ENCODE results near the gene OR4K2. TPM values are rescaled to one million over a fixed set of nuclear protein-coding genes. Genes with fewer than 3 reads are reported as not detected.
"Not testable (repeated sequence)": the region's sequence is repeated elsewhere in the genome, so short reads cannot be mapped to it uniquely, and the experiment has no call there.

OR4K2 gene
- not detected in 2 replicates for total RNA-seq

- Mint-ChIP-seq H3K27ac (no peak within 1 kb of the TSS), H3K9me3 (no peaks in the 10 kb centered on the region), H3K36me3 (ENCODE audit: low read depth) (no peaks in the 10 kb centered on the region), H3K4me3 (ENCODE audit: low read depth) (no peak within 1 kb of the TSS), H3K27me3 (ENCODE audit: low read depth) (no peaks in the 10 kb centered on the region), H3K4me1 (ENCODE audit: low read depth) (no peaks in the 10 kb centered on the region)
- DNase-seq (ENCODE audit: low spot score) = no peak
- intact Hi-C loops (cut with micrococcal nuclease) = no loop called here
Measured at GRCh38 chr14:19874842-19875241, at the start of gene OR4K2. TSS of gene OR4K2 (plus strand) at chr14:19875142. CDS start at chr14:19876268, 1,126 bp downstream.

- H3K4me1 Mint-ChIP-seq (ENCODE audit: low read depth); DNase-seq (ENCODE audit: low spot score); H3K27me3 Mint-ChIP-seq (ENCODE audit: low read depth); H3K4me3 Mint-ChIP-seq (ENCODE audit: low read depth); intact Hi-C loops (cut with micrococcal nuclease); H3K36me3 Mint-ChIP-seq (ENCODE audit: low read depth); H3K27ac Mint-ChIP-seq; H3K9me3 Mint-ChIP-seq: not testable (repeated sequence)
Measured at GRCh38 chr14:19827626-19828244, 47.2 kb upstream of the OR4K2 start.

GRCh38 chr14:19828314-19828713, 46.6 kb upstream of the OR4K2 start:
- H3K36me3 Mint-ChIP-seq (ENCODE audit: low read depth) = no peaks in the 10 kb centered on the region
- H3K4me1 Mint-ChIP-seq (ENCODE audit: low read depth) = no peaks in the 10 kb centered on the region
- H3K27ac Mint-ChIP-seq = no peak overlapping the region
- DNase-seq (ENCODE audit: low spot score) = no peak
- H3K4me3 Mint-ChIP-seq (ENCODE audit: low read depth) = no peak overlapping the region
- H3K9me3 Mint-ChIP-seq = peaks cover under 1% of the 10 kb centered on the region
- no peaks in the 10 kb centered on the region for H3K27me3 Mint-ChIP-seq (ENCODE audit: low read depth)
- intact Hi-C loops (cut with micrococcal nuclease) = no loop called here

- DNase-seq (ENCODE audit: low spot score); H3K27me3 Mint-ChIP-seq (ENCODE audit: low read depth); H3K27ac Mint-ChIP-seq; intact Hi-C loops (cut with micrococcal nuclease); H3K4me1 Mint-ChIP-seq (ENCODE audit: low read depth); H3K36me3 Mint-ChIP-seq (ENCODE audit: low read depth); H3K4me3 Mint-ChIP-seq (ENCODE audit: low read depth); H3K9me3 Mint-ChIP-seq: not testable (repeated sequence)
Measured at GRCh38 chr14:19834203-19834848, 40.6 kb upstream of the OR4K2 start.

GRCh38 chr14:19838433-19838832, 36.5 kb upstream of the OR4K2 start:
- H3K4me1 Mint-ChIP-seq (ENCODE audit: low read depth) = no peaks in the 10 kb centered on the region
- no peaks in the 10 kb centered on the region for H3K27me3 Mint-ChIP-seq (ENCODE audit: low read depth)
- H3K4me3 Mint-ChIP-seq (ENCODE audit: low read depth) = no peak overlapping the region
- H3K36me3 Mint-ChIP-seq (ENCODE audit: low read depth) = no peaks in the 10 kb centered on the region
- no peak for DNase-seq (ENCODE audit: low spot score)
- intact Hi-C loops (cut with micrococcal nuclease) = no loop called here
- H3K27ac Mint-ChIP-seq = no peak overlapping the region
- H3K9me3 Mint-ChIP-seq = peaks cover 10% of the 10 kb centered on the region

GRCh38 chr14:19851365-19851764, 23.6 kb upstream of the OR4K2 start:
- Mint-ChIP-seq H3K9me3 (peaks cover 15% of the 10 kb centered on the region), H3K4me1 (ENCODE audit: low read depth) (no peaks in the 10 kb centered on the region), H3K27me3 (ENCODE audit: low read depth) (no peaks in the 10 kb centered on the region), H3K4me3 (ENCODE audit: low read depth) (no peak overlapping the region), H3K27ac (no peak overlapping the region), H3K36me3 (ENCODE audit: low read depth) (no peaks in the 10 kb centered on the region)
- intact Hi-C loops (cut with micrococcal nuclease) = no loop called here
- no peak for DNase-seq (ENCODE audit: low spot score)

- H3K27me3 Mint-ChIP-seq (ENCODE audit: low read depth); H3K4me3 Mint-ChIP-seq (ENCODE audit: low read depth); H3K4me1 Mint-ChIP-seq (ENCODE audit: low read depth); intact Hi-C loops (cut with micrococcal nuclease); H3K9me3 Mint-ChIP-seq; H3K27ac Mint-ChIP-seq; H3K36me3 Mint-ChIP-seq (ENCODE audit: low read depth); DNase-seq (ENCODE audit: low spot score): not testable (repeated sequence)
Measured at GRCh38 chr14:19866061-19866669, 8.8 kb upstream of the OR4K2 start.

GRCh38 chr14:19873178-19873577, 1.8 kb upstream of the OR4K2 start:
- no peak overlapping the region for H3K27ac Mint-ChIP-seq
- H3K9me3 Mint-ChIP-seq = no peaks in the 10 kb centered on the region
- H3K4me3 Mint-ChIP-seq (ENCODE audit: low read depth) = no peak overlapping the region
- H3K36me3 Mint-ChIP-seq (ENCODE audit: low read depth) = no peaks in the 10 kb centered on the region
- no peaks in the 10 kb centered on the region for H3K4me1 Mint-ChIP-seq (ENCODE audit: low read depth)
- intact Hi-C loops (cut with micrococcal nuclease) = no loop called here
- no peak for DNase-seq (ENCODE audit: low spot score)
- no peaks in the 10 kb centered on the region for H3K27me3 Mint-ChIP-seq (ENCODE audit: low read depth)

GRCh38 chr14:19878029-19878642, 3.2 kb downstream of the OR4K2 start:
- H3K4me1 Mint-ChIP-seq (ENCODE audit: low read depth) = no peaks in the 10 kb centered on the region
- H3K27ac Mint-ChIP-seq = no peak overlapping the region
- no peaks in the 10 kb centered on the region for H3K36me3 Mint-ChIP-seq (ENCODE audit: low read depth)
- intact Hi-C loops (cut with micrococcal nuclease) = no loop called here
- H3K27me3 Mint-ChIP-seq (ENCODE audit: low read depth) = no peaks in the 10 kb centered on the region
- no peaks in the 10 kb centered on the region for H3K9me3 Mint-ChIP-seq
- H3K4me3 Mint-ChIP-seq (ENCODE audit: low read depth) = no peak overlapping the region
- no peak for DNase-seq (ENCODE audit: low spot score)

GRCh38 chr14:19895282-19895681, 20.3 kb downstream of the OR4K2 start:
- Mint-ChIP-seq H3K4me3 (ENCODE audit: low read depth) (no peak overlapping the region), H3K9me3 (peaks cover 56% of the 10 kb centered on the region), H3K27ac (no peak overlapping the region), H3K27me3 (ENCODE audit: low read depth) (no peaks in the 10 kb centered on the region), H3K4me1 (ENCODE audit: low read depth) (no peaks in the 10 kb centered on the region), H3K36me3 (ENCODE audit: low read depth) (no peaks in the 10 kb centered on the region)
- intact Hi-C loops (cut with micrococcal nuclease) = no loop called here
- DNase-seq (ENCODE audit: low spot score) = no peak

GRCh38 chr14:19900999-19901398, 26.1 kb downstream of the OR4K2 start:
- peaks cover 48% of the 10 kb centered on the region for H3K9me3 Mint-ChIP-seq
- no peak overlapping the region for H3K27ac Mint-ChIP-seq
- intact Hi-C loops (cut with micrococcal nuclease) = no loop called here
- H3K4me3 Mint-ChIP-seq (ENCODE audit: low read depth) = no peak overlapping the region
- no peak for DNase-seq (ENCODE audit: low spot score)
- H3K4me1 Mint-ChIP-seq (ENCODE audit: low read depth) = no peaks in the 10 kb centered on the region
- no peaks in the 10 kb centered on the region for H3K27me3 Mint-ChIP-seq (ENCODE audit: low read depth)
- no peaks in the 10 kb centered on the region for H3K36me3 Mint-ChIP-seq (ENCODE audit: low read depth)

- intact Hi-C loops (cut with micrococcal nuclease) = no loop called here
- no peaks in the 10 kb centered on the region for H3K4me1 Mint-ChIP-seq (ENCODE audit: low read depth)
- H3K27ac Mint-ChIP-seq = no peak overlapping the region
- no peak overlapping the region for H3K4me3 Mint-ChIP-seq (ENCODE audit: low read depth)
- no peaks in the 10 kb centered on the region for H3K36me3 Mint-ChIP-seq (ENCODE audit: low read depth)
- no peak for DNase-seq (ENCODE audit: low spot score)
- H3K27me3 Mint-ChIP-seq (ENCODE audit: low read depth) = no peaks in the 10 kb centered on the region
- H3K9me3 Mint-ChIP-seq = peaks cover 35% of the 10 kb centered on the region
Measured at GRCh38 chr14:19902409-19902808, 27.5 kb downstream of the OR4K2 start.

GRCh38 chr14:19906665-19907064, 31.7 kb downstream of the OR4K2 start:
- intact Hi-C loops (cut with micrococcal nuclease) = no loop called here
- peaks cover 20% of the 10 kb centered on the region for H3K9me3 Mint-ChIP-seq
- no peaks in the 10 kb centered on the region for H3K27me3 Mint-ChIP-seq (ENCODE audit: low read depth)
- DNase-seq (ENCODE audit: low spot score) = no peak
- H3K27ac Mint-ChIP-seq = no peak overlapping the region
- H3K36me3 Mint-ChIP-seq (ENCODE audit: low read depth) = no peaks in the 10 kb centered on the region
- H3K4me1 Mint-ChIP-seq (ENCODE audit: low read depth) = no peaks in the 10 kb centered on the region
- H3K4me3 Mint-ChIP-seq (ENCODE audit: low read depth) = no peak overlapping the region

Measured in activated T-helper 2 cell treated with anti-CD3 and anti-CD28 coated beads, Interferon-gamma antibody, Interleukin-2, Interleukin-4, amounts not matched to agents 10 μg/mL and 5 μg/mL and 100 μg/mL, durations not matched to agents 14 hours and 24 hours and 36 hours (primary cell).